ENCODE measurements around the gene C11orf42.

DNA sequence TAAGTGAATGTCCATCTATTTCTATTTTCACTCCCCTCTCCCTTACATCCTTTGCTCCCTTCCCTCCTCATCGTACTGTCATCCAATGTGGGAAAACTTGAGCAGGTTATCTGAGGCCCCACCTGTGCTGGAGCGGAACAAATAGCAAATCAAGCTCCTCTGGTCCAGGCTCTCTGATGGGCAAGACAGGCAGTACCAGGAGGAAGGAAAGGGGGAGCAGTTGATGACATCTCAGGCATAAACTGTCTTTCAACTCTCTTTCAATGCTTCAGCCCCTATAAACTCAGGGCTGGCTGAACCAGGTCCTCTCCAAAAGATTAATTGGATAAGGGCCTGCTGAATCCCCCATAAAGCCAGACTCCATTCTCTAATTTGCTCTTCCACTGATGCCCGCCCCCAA is 52.8 kb downstream of the C11orf42 start:
- TF ChIP-seq, protein P1, sequence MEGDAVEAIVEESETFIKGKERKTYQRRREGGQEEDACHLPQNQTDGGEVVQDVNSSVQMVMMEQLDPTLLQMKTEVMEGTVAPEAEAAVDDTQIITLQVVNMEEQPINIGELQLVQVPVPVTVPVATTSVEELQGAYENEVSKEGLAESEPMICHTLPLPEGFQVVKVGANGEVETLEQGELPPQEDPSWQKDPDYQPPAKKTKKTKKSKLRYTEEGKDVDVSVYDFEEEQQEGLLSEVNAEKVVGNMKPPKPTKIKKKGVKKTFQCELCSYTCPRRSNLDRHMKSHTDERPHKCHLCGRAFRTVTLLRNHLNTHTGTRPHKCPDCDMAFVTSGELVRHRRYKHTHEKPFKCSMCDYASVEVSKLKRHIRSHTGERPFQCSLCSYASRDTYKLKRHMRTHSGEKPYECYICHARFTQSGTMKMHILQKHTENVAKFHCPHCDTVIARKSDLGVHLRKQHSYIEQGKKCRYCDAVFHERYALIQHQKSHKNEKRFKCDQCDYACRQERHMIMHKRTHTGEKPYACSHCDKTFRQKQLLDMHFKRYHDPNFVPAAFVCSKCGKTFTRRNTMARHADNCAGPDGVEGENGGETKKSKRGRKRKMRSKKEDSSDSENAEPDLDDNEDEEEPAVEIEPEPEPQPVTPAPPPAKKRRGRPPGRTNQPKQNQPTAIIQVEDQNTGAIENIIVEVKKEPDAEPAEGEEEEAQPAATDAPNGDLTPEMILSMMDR (IDR thresholded peaks at IDR 0.05): no peak
- TF ChIP-seq POLR2A (IDR thresholded peaks at IDR 0.05): no peak

Data from ovary (tissue), 3 donors.